ENCODE measurements around the gene ARHGDIG. TPM values are rescaled to one million over a fixed set of nuclear protein-coding genes. Genes with fewer than 3 reads are reported as not detected.
A peak's percentile ranks its signal among the peaks of the same experiment; 100 is the strongest.

Gene ARHGDIG
- total and polyA plus RNA-seq, 4 experiments from 2014 or later = 0.96 TPM; not detected in 3

- Histone ChIP-seq H3K4me1 (ENCODE audit: insufficient read depth, low read length) (no peaks in the 10 kb centered on the region), H3K27me3 (ENCODE audit: insufficient read depth, low read length) (no peaks in the 10 kb centered on the region), H3K27ac (ENCODE audit: low read depth, low read length) (no peak overlapping the region), H3K36me3 (ENCODE audit: insufficient read depth, low read length) (no peaks in the 10 kb centered on the region), H3K4me3 (ENCODE audit: low read length in 2 of 2) (no peak overlapping the region), H3K9me3 (ENCODE audit: control insufficient read depth in 1 of 2, low read length in 2 of 2) (no peaks in the 10 kb centered on the region)
- ChIA-PET POLR2A (ENCODE audit: partially characterized antibody) (no interaction called here), CTCF (ENCODE audit: partially characterized antibody) (interaction anchor here (0.6 to 1.0 kb wide), 2 partner anchors 127 to 160 kb away, joined by 3 to 4 read pairs; no protein-coding TSS in a partner anchor)
- H3K4me1 Mint-ChIP-seq = peaks cover 1 to 13% (median 7%) of the 10 kb centered on the region in 4 donors
- intact Hi-C loops (cut with micrococcal nuclease) = no loop called here
- no peak for DNase-seq
- H3K27ac Mint-ChIP-seq = peak overlapping the region in 2 of 7 donors; percentile 75
- H3K27me3 Mint-ChIP-seq = no peaks in the 10 kb centered on the region
- H3K9me3 Mint-ChIP-seq = no peaks in the 10 kb centered on the region
- H3K36me3 Mint-ChIP-seq = peaks cover 0 to 1% of the 10 kb centered on the region in 2 donors
- H3K4me3 Mint-ChIP-seq = no peak overlapping the region
These were observed 35.3 kb upstream of the ARHGDIG start for GRCh38 chr16:245105-245504.

DNA sequence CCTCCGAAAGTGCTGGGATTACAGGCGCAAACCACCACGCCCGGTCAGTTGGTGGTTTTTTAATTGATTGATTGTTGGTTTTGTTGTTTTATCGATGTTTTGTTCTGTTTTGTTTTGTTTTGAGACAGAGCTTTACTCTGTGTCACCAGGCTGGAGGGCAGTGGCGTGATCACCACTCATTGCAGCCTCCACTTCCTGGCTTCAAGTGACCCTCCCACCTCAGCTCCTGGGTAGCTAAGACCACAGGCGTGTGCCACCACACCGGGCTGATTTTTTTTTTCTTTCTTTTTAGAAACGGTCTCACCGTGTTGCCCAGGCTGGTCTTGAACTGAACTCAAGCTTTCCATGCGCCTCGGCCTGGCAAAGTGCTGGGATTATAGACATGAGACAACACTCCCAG, 33.4 kb upstream of the ARHGDIG start:
- Mint-ChIP-seq H3K36me3 (peaks cover 6 to 7% of the 10 kb centered on the region in 2 donors), H3K27ac (no peak overlapping the region), H3K27me3 (no peaks in the 10 kb centered on the region), H3K9me3 (no peaks in the 10 kb centered on the region), H3K4me1 (peaks cover 1 to 15% (median 5%) of the 10 kb centered on the region in 4 donors), H3K4me3 (no peak overlapping the region)
- Histone ChIP-seq H3K4me1 (ENCODE audit: insufficient read depth, low read length) (no peaks in the 10 kb centered on the region), H3K27ac (ENCODE audit: low read depth, low read length) (no peak overlapping the region), H3K9me3 (ENCODE audit: control insufficient read depth in 1 of 2, low read length in 2 of 2) (no peaks in the 10 kb centered on the region), H3K36me3 (ENCODE audit: insufficient read depth, low read length) (no peaks in the 10 kb centered on the region), H3K27me3 (ENCODE audit: insufficient read depth, low read length) (no peaks in the 10 kb centered on the region), H3K4me3 (ENCODE audit: low read length in 2 of 2) (no peak overlapping the region)
- POLR2A ChIA-PET (ENCODE audit: partially characterized antibody) = interaction anchor here (1.1 kb wide), 1 partner anchor 12 kb away, joined by 5 read pairs; the partner anchor contains the start of gene FAM234A
- intact Hi-C loops (cut with micrococcal nuclease) = no loop called here
- CTCF ChIA-PET (ENCODE audit: partially characterized antibody) = no interaction called here
- DNase-seq = no peak

GRCh38 chr16:249431-249830, 31.0 kb upstream of the ARHGDIG start:
- peaks cover 7 to 11% of the 10 kb centered on the region in 2 donors for H3K36me3 Mint-ChIP-seq
- H3K27me3 Mint-ChIP-seq = no peaks in the 10 kb centered on the region
- Histone ChIP-seq H3K9me3 (ENCODE audit: control insufficient read depth in 1 of 2, low read length in 2 of 2) (no peaks in the 10 kb centered on the region), H3K27ac (ENCODE audit: low read depth, low read length) (no peak overlapping the region), H3K27me3 (ENCODE audit: insufficient read depth, low read length) (no peaks in the 10 kb centered on the region), H3K4me3 (ENCODE audit: low read length in 2 of 2) (no peak overlapping the region), H3K4me1 (ENCODE audit: insufficient read depth, low read length) (peaks cover 22% of the 10 kb centered on the region), H3K36me3 (ENCODE audit: insufficient read depth, low read length) (no peaks in the 10 kb centered on the region)
- no peaks in the 10 kb centered on the region for H3K9me3 Mint-ChIP-seq
- DNase-seq = no peak
- H3K4me3 Mint-ChIP-seq = no peak overlapping the region
- intact Hi-C loops (cut with micrococcal nuclease) = no loop called here
- ChIA-PET CTCF (ENCODE audit: partially characterized antibody) (interaction anchor here (1.9 kb wide), 1 partner anchor 14 kb away, joined by 4 read pairs; no protein-coding TSS in a partner anchor), POLR2A (ENCODE audit: partially characterized antibody) (no interaction called here)
- no peak overlapping the region for H3K27ac Mint-ChIP-seq
- H3K4me1 Mint-ChIP-seq = peaks cover 13 to 36% (median 21%) of the 10 kb centered on the region in 4 donors

GRCh38 chr16:252366-253337, 27.7 kb upstream of the ARHGDIG start:
- H3K27me3 ChIP-seq (ENCODE audit: insufficient read depth, low read length) = no peaks in the 10 kb centered on the region
- ChIA-PET POLR2A (ENCODE audit: partially characterized antibody) (interaction anchor here (0.7 to 2.4 kb wide), 6 partner anchors 10 to 118 kb away, joined by 3 to 21 read pairs (median 3); partner anchors contain the start of genes FAM234A, LUC7L and MRPL28), CTCF (ENCODE audit: partially characterized antibody) (interaction anchor here (0.6 to 3.5 kb wide), 4 partner anchors 17 to 144 kb away, joined by 3 to 18 read pairs (median 3); partner anchors contain the start of gene FAM234A)
- no peaks in the 10 kb centered on the region for H3K9me3 ChIP-seq (ENCODE audit: control insufficient read depth in 1 of 2, low read length in 2 of 2)
- DNase-seq = peak; percentile 31 to 42 (median 34)
- peaks cover 22% of the 10 kb centered on the region for H3K4me1 ChIP-seq (ENCODE audit: insufficient read depth, low read length)
- H3K27me3 Mint-ChIP-seq = no peaks in the 10 kb centered on the region
- no peaks in the 10 kb centered on the region for H3K36me3 ChIP-seq (ENCODE audit: insufficient read depth, low read length)
- peak overlapping the region; percentile 51 for H3K27ac ChIP-seq (ENCODE audit: low read depth, low read length)
- H3K4me1 Mint-ChIP-seq = peaks cover 19 to 43% (median 29%) of the 10 kb centered on the region in 4 donors
- peak overlapping the region; percentile 69 to 96 (median 94) for H3K27ac Mint-ChIP-seq
- H3K9me3 Mint-ChIP-seq = no peaks in the 10 kb centered on the region
- peaks cover 14 to 23% of the 10 kb centered on the region in 2 donors for H3K36me3 Mint-ChIP-seq
- H3K4me3 Mint-ChIP-seq = peak overlapping the region; percentile 78 to 92 (median 83)
- intact Hi-C loops (cut with micrococcal nuclease) = loop anchor here (2.0 kb wide), 1 partner anchor 18 kb away; the partner anchor contains the start of gene FAM234A
- peak overlapping the region; percentile 44 to 61 for H3K4me3 ChIP-seq (ENCODE audit: low read length in 2 of 2)

DNA sequence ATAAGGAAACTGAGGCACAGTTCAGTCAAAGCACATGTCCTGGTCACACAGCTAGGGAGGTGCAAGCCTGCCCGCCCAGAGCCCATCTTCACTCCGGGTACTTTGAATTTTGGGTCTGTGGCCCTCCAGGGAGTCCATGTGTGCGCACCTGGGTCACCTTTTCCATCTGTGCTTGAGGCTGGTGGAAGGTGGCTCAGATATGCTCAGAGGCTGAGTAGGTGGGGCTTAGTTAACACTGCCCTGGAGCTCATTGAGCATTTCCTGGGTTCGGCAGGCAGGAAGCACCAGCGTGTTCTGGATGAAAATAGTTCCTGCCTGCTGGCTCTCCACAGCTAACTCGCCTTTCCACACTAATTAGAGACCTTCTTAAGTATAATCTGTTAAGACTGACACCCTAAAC, 26.6 kb upstream of the ARHGDIG start:
- Mint-ChIP-seq H3K36me3 (peaks cover 14 to 23% of the 10 kb centered on the region in 2 donors), H3K27me3 (no peaks in the 10 kb centered on the region), H3K27ac (peak overlapping the region; percentile 23 to 89 (median 53)), H3K4me1 (peaks cover 19 to 39% (median 29%) of the 10 kb centered on the region in 4 donors), H3K4me3 (peak overlapping the region; percentile 18 to 85 (median 48)), H3K9me3 (no peaks in the 10 kb centered on the region)
- DNase-seq = peak in 1 of 5 donors; percentile 20
- Histone ChIP-seq H3K27ac (ENCODE audit: low read depth, low read length) (no peak overlapping the region), H3K36me3 (ENCODE audit: insufficient read depth, low read length) (no peaks in the 10 kb centered on the region), H3K4me3 (ENCODE audit: low read length in 2 of 2) (no peak overlapping the region), H3K9me3 (ENCODE audit: control insufficient read depth in 1 of 2, low read length in 2 of 2) (no peaks in the 10 kb centered on the region), H3K27me3 (ENCODE audit: insufficient read depth, low read length) (no peaks in the 10 kb centered on the region), H3K4me1 (ENCODE audit: insufficient read depth, low read length) (peaks cover 22% of the 10 kb centered on the region)
- intact Hi-C loops (cut with micrococcal nuclease) = loop anchor here (2.0 kb wide), 1 partner anchor 19 kb away; the partner anchor contains the start of gene FAM234A
- POLR2A ChIA-PET (ENCODE audit: partially characterized antibody) = interaction anchor here (0.8 to 2.4 kb wide), 4 partner anchors 16 to 117 kb away, joined by 3 to 21 read pairs (median 3); partner anchors contain the start of genes FAM234A and MRPL28
- CTCF ChIA-PET (ENCODE audit: partially characterized antibody) = interaction anchor here (1.2 to 3.5 kb wide), 4 partner anchors 19 to 96 kb away, joined by 3 to 18 read pairs (median 3); partner anchors contain the start of gene FAM234A

DNA sequence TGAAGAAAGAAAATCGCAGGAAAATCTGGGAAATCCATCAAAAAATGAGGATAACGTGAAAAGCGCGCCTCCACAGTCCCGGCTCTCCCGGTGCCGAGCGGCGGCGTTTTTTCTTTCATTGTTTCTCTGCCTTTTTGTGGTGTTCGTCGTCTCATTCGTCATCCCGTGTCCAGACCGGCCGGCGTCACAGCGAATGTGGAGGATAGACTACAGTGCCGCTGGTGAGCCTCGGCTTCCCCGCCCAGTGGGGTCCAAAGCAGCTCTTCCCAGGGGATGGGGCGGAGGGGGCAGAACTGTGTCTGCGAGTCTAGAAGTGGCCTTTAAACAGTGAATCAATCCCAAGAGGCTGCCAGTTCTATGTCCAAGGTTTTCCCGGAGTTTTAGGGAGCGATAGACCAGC, 25.9 kb upstream of the ARHGDIG start:
- H3K9me3 Mint-ChIP-seq = no peaks in the 10 kb centered on the region
- H3K4me1 Mint-ChIP-seq = peaks cover 19 to 41% (median 29%) of the 10 kb centered on the region in 4 donors
- peak overlapping the region in 4 of 8 donors; percentile 10 to 59 (median 46) for H3K4me3 Mint-ChIP-seq
- Histone ChIP-seq H3K27me3 (ENCODE audit: insufficient read depth, low read length) (no peaks in the 10 kb centered on the region), H3K27ac (ENCODE audit: low read depth, low read length) (no peak overlapping the region), H3K4me3 (ENCODE audit: low read length in 2 of 2) (no peak overlapping the region), H3K36me3 (ENCODE audit: insufficient read depth, low read length) (no peaks in the 10 kb centered on the region), H3K4me1 (ENCODE audit: insufficient read depth, low read length) (peaks cover 22% of the 10 kb centered on the region), H3K9me3 (ENCODE audit: control insufficient read depth in 1 of 2, low read length in 2 of 2) (no peaks in the 10 kb centered on the region)
- H3K36me3 Mint-ChIP-seq = peaks cover 21 to 29% of the 10 kb centered on the region in 2 donors
- intact Hi-C loops (cut with micrococcal nuclease) = no loop called here
- peak overlapping the region in 2 of 7 donors; percentile 35 to 44 for H3K27ac Mint-ChIP-seq
- no peaks in the 10 kb centered on the region for H3K27me3 Mint-ChIP-seq
- DNase-seq = no peak
- ChIA-PET CTCF (ENCODE audit: partially characterized antibody) (interaction anchor here (1.4 to 3.5 kb wide), 3 partner anchors 19 to 68 kb away, joined by 3 to 18 read pairs (median 3); partner anchors contain the start of gene FAM234A), POLR2A (ENCODE audit: partially characterized antibody) (interaction anchor here (0.8 to 2.4 kb wide), 3 partner anchors 17 to 27 kb away, joined by 3 to 21 read pairs (median 3); partner anchors contain the start of gene FAM234A)

All from CD4-positive, alpha-beta memory T cell (primary cell).